Endodermal cell (in vitro differentiated cells): ENCODE results near the gene IL12B. TPM values are rescaled to one million over a fixed set of nuclear protein-coding genes. Genes with fewer than 3 reads are reported as not detected.
"Not testable (repeated sequence)": the region's sequence is repeated elsewhere in the genome, so short reads cannot be mapped to it uniquely, and the experiment has no call there.

Experiments
- DNase-seq: peaks from one replicate; pipeline ENCODE4 v3.0.0-alpha.2; 2017
- H3K27ac ChIP-seq: 2 replicates; pipeline ENCODE4 v1.5.1; 2013; ENCODE audit warnings: mild to moderate bottlenecking, low read depth, low read length, moderate library complexity
- H3K27me3 ChIP-seq: 2 replicates; pipeline ENCODE4 v1.6.1; 2013; ENCODE audit warnings: mild to moderate bottlenecking, low read length, moderate library complexity; ENCODE audit not compliant: insufficient read depth, control insufficient read depth, poor library complexity, severe bottlenecking
- H3K36me3 ChIP-seq: 2 replicates; pipeline ENCODE4 v1.7.0; 2013; ENCODE audit warnings: mild to moderate bottlenecking, low read length, moderate library complexity; ENCODE audit not compliant: control insufficient read depth, insufficient read depth
- H3K4me1 ChIP-seq: one replicate; pipeline ENCODE4 v1.7.0; 2013; ENCODE audit warnings: low read length; ENCODE audit not compliant: control insufficient read depth, insufficient read depth
- H3K4me3 ChIP-seq: 2 replicates; pipeline ENCODE4 v1.5.1; 2013; ENCODE audit warnings: mild to moderate bottlenecking, low read length, moderate library complexity
- H3K9ac ChIP-seq: 2 replicates; pipeline ENCODE4 v1.6.1; 2013; ENCODE audit warnings: mild to moderate bottlenecking, low read length, moderate library complexity; ENCODE audit not compliant: poor library complexity, severe bottlenecking; ENCODE audit errors: extremely low read depth
- H3K9me3 ChIP-seq: 2 replicates; pipeline ENCODE4 v1.6.1; 2013; ENCODE audit warnings: mild to moderate bottlenecking, low read length, moderate library complexity; ENCODE audit not compliant: control insufficient read depth
- H3K27ac Mint-ChIP-seq: 2 replicates; pipeline ENCODE4 v1.8.0; 2020; ENCODE audit warnings: mixed read lengths
- H3K27me3 Mint-ChIP-seq: 2 replicates; pipeline ENCODE4 v1.8.0; 2021; ENCODE audit warnings: mild to moderate bottlenecking, mixed read lengths; ENCODE audit not compliant: insufficient read depth
- H3K36me3 Mint-ChIP-seq: 2 replicates; pipeline ENCODE4 v1.8.0; 2020; ENCODE audit warnings: low read depth, mixed read lengths
- H3K4me1 Mint-ChIP-seq: 2 replicates; pipeline ENCODE4 v1.8.0; 2020; ENCODE audit warnings: mixed read lengths
- H3K4me3 Mint-ChIP-seq: 2 replicates; pipeline ENCODE4 v1.8.0; 2020; ENCODE audit warnings: mild to moderate bottlenecking, moderate library complexity, mixed read lengths
- H3K9me3 Mint-ChIP-seq: 2 replicates; pipeline ENCODE4 v1.8.0; 2020; ENCODE audit warnings: mild to moderate bottlenecking, mixed read lengths
- CTCF ChIP-seq: fragments of 200-600 bp; sonication (generic); conservative IDR thresholded peaks from 2 replicates; pipeline ENCODE4 v1.5.0; 2021; ENCODE audit warnings: antibody characterized with exemption, mild to moderate bottlenecking
- WGBS, 2 experiments: methylation state at CpG; one replicate each; pipeline versions ENCODE4 v1.1.5 to v1.1.7; 2013; ENCODE audit warnings: missing lambda C conversion rate in 2 of 2, mixed read lengths in 1 of 2; ENCODE audit not compliant: insufficient coverage in 1 of 2, insufficient read length in 1 of 2; 5-methylcytosine and 5-hydroxymethylcytosine counted together
- total RNA-seq, 2 donors: library from RNA; stranded (reverse); fragmentation: NEBNext Ultra II Directional in 1 of 2; extraction: Animal tissue kit (Norgen Biotek cat#: 25700) in 1 of 2; gene quantifications; 2 replicates in 1 of 2; 3 replicates in 1 of 2; pipeline ENCODE4 v1.2.1, GENCODE V29; 2021

Gene IL12B
- total RNA-seq, 2 donors from 2014 or later: not detected

GRCh38 chr5:159362220-159362619 lies 31.9 kb upstream of the IL12B start:
- Histone ChIP-seq H3K27me3 (no peaks in the 10 kb centered on the region), H3K36me3 (no peaks in the 10 kb centered on the region), H3K9me3 (peaks cover 16% of the 10 kb centered on the region), H3K4me3 (no peak overlapping the region), H3K9ac (no peak overlapping the region), H3K27ac (no peak overlapping the region), H3K4me1 (no peaks in the 10 kb centered on the region)
- TF ChIP-seq CTCF: no peak
- Mint-ChIP-seq H3K27me3 (peaks cover 2% of the 10 kb centered on the region), H3K4me1 (peaks cover 2% of the 10 kb centered on the region), H3K36me3 (peaks cover 15% of the 10 kb centered on the region), H3K27ac (no peak overlapping the region), H3K9me3 (peaks cover 26% of the 10 kb centered on the region), H3K4me3 (no peak overlapping the region)
- DNase-seq: no peak

GRCh38 chr5:159359871-159360270 lies 29.6 kb upstream of the IL12B start:
- H3K4me3 Mint-ChIP-seq, H3K27ac Mint-ChIP-seq, H3K9me3 Mint-ChIP-seq, H3K36me3 ChIP-seq, H3K4me3 ChIP-seq, H3K27ac ChIP-seq, H3K4me1 Mint-ChIP-seq, DNase-seq, H3K4me1 ChIP-seq, H3K27me3 Mint-ChIP-seq, H3K9me3 ChIP-seq, H3K36me3 Mint-ChIP-seq, H3K27me3 ChIP-seq, H3K9ac ChIP-seq: not testable (repeated sequence)
- WGBS, 2 experiments: 80 to 94% methylated on average over 1 to 6 of the region's 7 CpGs

GRCh38 chr5:159359408-159359807 lies 29.1 kb upstream of the IL12B start:
- Mint-ChIP-seq H3K27me3 (peaks cover 2% of the 10 kb centered on the region), H3K27ac (no peak overlapping the region), H3K4me3 (no peak overlapping the region), H3K4me1 (no peaks in the 10 kb centered on the region), H3K9me3 (peaks cover 8% of the 10 kb centered on the region), H3K36me3 (peaks cover 2% of the 10 kb centered on the region)
- H3K9ac ChIP-seq: no peak overlapping the region
- no peak for TF ChIP-seq CTCF
- no peaks in the 10 kb centered on the region for H3K27me3 ChIP-seq
- no peaks in the 10 kb centered on the region for H3K36me3 ChIP-seq
- DNase-seq: no peak
- no peaks in the 10 kb centered on the region for H3K9me3 ChIP-seq
- no peaks in the 10 kb centered on the region for H3K4me1 ChIP-seq
- H3K4me3 ChIP-seq: no peak overlapping the region
- H3K27ac ChIP-seq: no peak overlapping the region
- 93% methylated on average over 2 of the region's 2 CpGs; no CpG with 5 or more reads in 1 of the 2 experiments for WGBS, 2 experiments

- 82 to 92% methylated on average over 3 of the region's 4 CpGs for WGBS, 2 experiments
- H3K27ac ChIP-seq: no peak overlapping the region
- no peak overlapping the region for H3K4me3 ChIP-seq
- no peaks in the 10 kb centered on the region for H3K9me3 ChIP-seq
- H3K4me3 Mint-ChIP-seq: no peak overlapping the region
- no peaks in the 10 kb centered on the region for H3K4me1 ChIP-seq
- no peak for DNase-seq
- no peaks in the 10 kb centered on the region for H3K36me3 Mint-ChIP-seq
- no peak overlapping the region for H3K9ac ChIP-seq
- no peaks in the 10 kb centered on the region for H3K36me3 ChIP-seq
- no peaks in the 10 kb centered on the region for H3K4me1 Mint-ChIP-seq
- H3K27me3 Mint-ChIP-seq: peaks cover 2% of the 10 kb centered on the region
- no peak for TF ChIP-seq CTCF
- no peak overlapping the region for H3K27ac Mint-ChIP-seq
- H3K27me3 ChIP-seq: no peaks in the 10 kb centered on the region
- H3K9me3 Mint-ChIP-seq: no peaks in the 10 kb centered on the region
Observed at GRCh38 chr5:159353661-159354252, 23.5 kb upstream of the IL12B start.

GRCh38 chr5:159350644-159351043 lies 20.4 kb upstream of the IL12B start:
- H3K27ac Mint-ChIP-seq, H3K9me3 Mint-ChIP-seq, H3K27me3 Mint-ChIP-seq, H3K36me3 Mint-ChIP-seq, H3K4me3 ChIP-seq, H3K4me3 Mint-ChIP-seq, DNase-seq, H3K4me1 ChIP-seq, H3K27ac ChIP-seq, H3K9ac ChIP-seq, H3K27me3 ChIP-seq, H3K36me3 ChIP-seq, H3K4me1 Mint-ChIP-seq, H3K9me3 ChIP-seq: not testable (repeated sequence)
